Measurements from ENCODE around the gene IPPK.

GRCh38 chr9:92608241-92608908, 61.6 kb downstream of the IPPK start:
- TF ChIP-seq CTCF (IDR thresholded peaks at IDR 0.05; ENCODE audit: low read depth, low read length, poor library complexity, severe bottlenecking) (no peak), EZH2phosphoT487 (IDR thresholded peaks at IDR 0.05; ENCODE audit: borderline replicate concordance, low read length) (no peak)

All from DOHH2 (cell line).